Measurements from ENCODE around the gene A2M. TPM values are rescaled to one million over a fixed set of nuclear protein-coding genes. Genes with fewer than 3 reads are reported as not detected.

Gene A2M
- total RNA-seq (2013; cell fraction: nucleolus; rRNA removed), result not detected in 2 replicates
- total RNA-seq (2014; rRNA removed), result not detected in 2 replicates
- total RNA-seq (2014; rRNA removed; fragmentation: Illumina TruSeq; extraction: Trizol), result not detected in 2 replicates
- 2.0 and 3.5 TPM in 2 replicates for total RNA-seq (2021)
- polyA plus RNA-seq (2011; ENCODE audit: low read depth), result not detected
- polyA plus RNA-seq (2011; rRNA removed), result 0.04 and 0.10 TPM in 2 replicates
- 0.06 and 0.45 TPM in 2 replicates for polyA plus RNA-seq (2011; cell fraction: cytosol; rRNA removed)
- 0.06 and 0.45 TPM in 2 replicates for polyA plus RNA-seq (2011; cell fraction: nucleus; rRNA removed)
- polyA plus RNA-seq (2012), result 0.16 and 0.28 TPM in 2 replicates
- polyA plus RNA-seq (2014; fragmentation: Illumina TruSeq; extraction: Trizol), result not detected in 2 replicates
- not detected for polyA plus RNA-seq (2014; fragmentation: Nextera tagmentation; extraction: Ambion mirVana)
- polyA plus RNA-seq (2014; rRNA removed), result 0.03 TPM in 1 of 2 replicates, not detected in the other
- polyA plus RNA-seq (2016; fragmentation: Nextera tagmentation; extraction: Ambion mirVana), result under 1 TPM; 0.20 to 0.69 TPM
- 0.07 and 2.6 TPM in 2 replicates for polyA minus RNA-seq (2011; rRNA and poly(A)+ RNA removed)
- not detected in 2 replicates for polyA minus RNA-seq (2011; cell fraction: cytosol; rRNA and poly(A)+ RNA removed)
- polyA minus RNA-seq (2011; cell fraction: nucleus; rRNA and poly(A)+ RNA removed), result not detected in 2 replicates
- Bru-seq, nascent RNA, result percentile 28 among the genes with signal in this experiment
- BruChase-seq, experiment 1, labeled RNA remaining after a 6-hour chase, result percentile 25 among the genes with signal in this experiment
- percentile 21 among the genes with signal in this experiment for BruChase-seq, experiment 2, labeled RNA remaining after a 2-hour chase
- long read RNA-seq, experiment 1, result 0 reads
- long read RNA-seq, experiment 2, partial matches to known transcripts, result 1 of 2 reads
- long read RNA-seq, experiment 2, other reads (novel, unspliced or antisense), result 1 of 2 reads

- H4K20me1 ChIP-seq (ENCODE audit: control insufficient read depth, insufficient read depth), result no peaks in the 10 kb centered on the region
- POLR2A ChIA-PET, result no interaction called here
- H3K4me1 ChIP-seq (ENCODE audit: control insufficient read depth, insufficient read depth, low read length), result peaks cover 3% of the 10 kb centered on the region; the same call in 1 of the 2 replicates
- H3K27ac ChIP-seq (ENCODE audit: control insufficient read depth, insufficient read depth), result no peak within 1 kb of the TSS
- CTCF ChIA-PET, result interaction anchor here (0.7 to 1.6 kb wide), 3 partner anchors 37 to 634 kb away, joined by 3 read pairs; no protein-coding TSS in a partner anchor
- BruUV-seq (replicated peaks), result no TSS peak
- H3K36me3 ChIP-seq (ENCODE audit: control insufficient read depth in 2 of 2, insufficient read depth in 2 of 2, low read length in 1 of 2), result no peaks in the 10 kb centered on the region
- H3K4me2 ChIP-seq (ENCODE audit: control insufficient read depth, insufficient read depth), result peak within 1 kb of the TSS; percentile 7; the same call in 1 of the 2 replicates
- H3K4me3 ChIP-seq, result no peak within 1 kb of the TSS
- no peak for FAIRE-seq
- H3K9ac ChIP-seq (ENCODE audit: control insufficient read depth, insufficient read depth, low read length), result no peak within 1 kb of the TSS
- SMC1A ChIA-PET (ENCODE audit: uncharacterized antibody, unreplicated experiment), result interaction anchor here (0.7 kb wide), 1 partner anchor 11 kb away, joined by 4 read pairs; no protein-coding TSS in a partner anchor
- ATAC-seq, result no peak
- no peak for DNase-seq (ENCODE audit: low read depth, low spot score)
- in situ Hi-C loops (cut with MboI), result no loop called here
- H3K9me3 ChIP-seq (replicated peaks; ENCODE audit: control insufficient read depth, insufficient read depth, low read length), result no peaks in the 10 kb centered on the region
- no peak within 1 kb of the TSS for H2AFZ ChIP-seq (ENCODE audit: control insufficient read depth, low read depth, low read length)
- intact Hi-C loops (cut with micrococcal nuclease; ENCODE audit: unreplicated experiment), result no loop called here
- H3K79me2 ChIP-seq (ENCODE audit: control insufficient read depth, insufficient read depth, low read length), result no peaks in the 10 kb centered on the region
- H3K27me3 ChIP-seq (replicated peaks in 1 of 2; ENCODE audit: control insufficient read depth in 2 of 2, insufficient read depth in 2 of 2, low read length in 1 of 2), result no peaks in the 10 kb centered on the region
- no peak for TF ChIP-seq ZBTB11 (CRISPR knock-in tag; IDR thresholded peaks at IDR 0.05)
- TF ChIP-seq SRF (IDR thresholded peaks at IDR 0.05; ENCODE audit: low read depth in 2 of 2, low read length in 2 of 2), result peak in 1 of 2 experiments; percentile 45; a peak in 1 of 4 replicates
- RAD21 ChIA-PET (ENCODE audit: unreplicated experiment), result no interaction called here
- 35% methylated on average over 9 of the region's 9 CpGs for WGBS (ENCODE audit: insufficient coverage, insufficient replicate concordance, low lambda C conversion rate, missing lambda C conversion rate)
These were observed at the start of gene A2M for GRCh38 chr12:9115731-9116559. TSS of gene A2M (minus strand) at chr12:9115919. CDS start at chr12:9115849, 70 bp downstream.
